ENCODE data around the gene PTPMT1.

GRCh38 chr11:47592970-47593369 lies 27.6 kb downstream of the PTPMT1 start:
- TF ChIP-seq CTCF (IDR thresholded peaks at IDR 0.05): no peak
- TF ChIP-seq ZFX (IDR thresholded peaks at IDR 0.05; ENCODE audit: borderline replicate concordance): no peak

All from 22Rv1 (cell line).